ENCODE measurements around the gene PREPL.

The PREPL gene

GRCh38 chr2:44377486-44377885 lies 16.2 kb upstream of the PREPL start:
- TF ChIP-seq CTCF (IDR thresholded peaks at IDR 0.05) = no peak
- TF ChIP-seq ZFX (IDR thresholded peaks at IDR 0.05; ENCODE audit: borderline replicate concordance) = no peak
- no peak overlapping the region for H3K27ac ChIP-seq

- TF ChIP-seq CTCF (IDR thresholded peaks at IDR 0.05) (no peak), ZFX (IDR thresholded peaks at IDR 0.05; ENCODE audit: borderline replicate concordance) (no peak)
- no peak overlapping the region for H3K27ac ChIP-seq
These were observed 11.0 kb upstream of the PREPL start for GRCh38 chr2:44372246-44372645.

DNA sequence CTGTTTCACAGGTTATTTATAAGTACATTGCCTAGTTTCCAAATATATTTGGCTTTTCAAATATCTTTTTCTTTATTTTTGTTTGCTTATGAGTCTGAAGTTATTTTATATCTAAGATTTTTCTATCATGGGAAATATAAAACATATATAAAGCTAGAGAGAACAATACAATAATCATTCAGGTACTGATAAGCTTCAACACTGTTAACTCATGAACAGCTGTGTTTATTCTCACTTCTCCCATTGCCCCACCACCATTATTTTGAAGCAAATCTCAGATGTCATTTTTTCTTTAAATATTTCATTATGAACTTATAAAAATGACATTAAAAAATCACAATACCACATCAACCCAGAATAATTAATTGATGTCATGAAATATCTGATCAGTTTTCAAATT lies 10.2 kb upstream of the PREPL start:
- no peak for TF ChIP-seq CTCF (IDR thresholded peaks at IDR 0.05)
- no peak overlapping the region for H3K27ac ChIP-seq

DNA sequence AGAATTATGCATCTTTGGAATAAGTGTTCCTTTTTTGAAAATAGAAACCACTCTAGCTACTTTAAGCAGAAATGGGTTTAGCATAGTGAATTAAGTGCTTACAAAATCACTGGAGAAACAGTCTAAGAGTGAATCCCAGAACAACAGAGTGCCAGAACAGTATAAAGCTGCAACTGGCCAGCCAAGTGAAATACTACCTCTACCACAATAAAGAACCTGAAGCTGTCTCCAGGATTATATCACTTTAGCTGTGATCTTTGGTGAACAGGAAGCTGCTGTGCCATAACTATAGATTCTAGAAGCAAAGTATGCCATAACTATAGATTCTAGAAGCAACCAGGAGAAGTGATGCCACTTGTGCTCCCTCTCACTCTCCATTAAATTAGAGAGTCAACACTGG lies 8.1 kb upstream of the PREPL start:
- TF ChIP-seq ZFX (IDR thresholded peaks at IDR 0.05; ENCODE audit: borderline replicate concordance) = no peak
- no peak for TF ChIP-seq CTCF (IDR thresholded peaks at IDR 0.05)

GRCh38 chr2:44367591-44367990 lies 6.3 kb upstream of the PREPL start:
- H3K27ac ChIP-seq = no peak overlapping the region
- no peak for TF ChIP-seq CTCF (IDR thresholded peaks at IDR 0.05)
- no peak for TF ChIP-seq ZFX (IDR thresholded peaks at IDR 0.05; ENCODE audit: borderline replicate concordance)

More for the DNA sequence above, 8.1 kb upstream of the PREPL start:
- no peak overlapping the region for H3K27ac ChIP-seq

DNA sequence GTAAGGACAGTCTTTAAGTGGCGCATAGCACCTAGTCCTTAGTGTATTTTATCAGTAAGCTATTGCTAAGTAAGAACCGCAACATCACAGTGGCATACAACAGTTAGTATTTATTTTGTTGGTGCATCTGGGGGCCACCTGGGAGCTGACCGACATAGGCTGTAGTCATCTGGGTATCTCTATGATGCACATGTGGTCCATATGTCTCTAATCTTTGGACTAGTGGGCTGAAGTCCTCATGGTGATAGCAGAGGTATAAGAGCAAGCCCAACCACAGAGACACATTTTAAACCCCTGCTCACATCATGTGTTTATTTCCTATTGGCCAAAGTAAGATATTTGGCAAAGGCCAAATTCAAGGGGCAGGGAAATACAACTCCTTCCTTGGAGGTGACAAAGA lies 3.3 kb upstream of the PREPL start:
- no peak for TF ChIP-seq ZFX (IDR thresholded peaks at IDR 0.05; ENCODE audit: borderline replicate concordance)
- TF ChIP-seq CTCF (IDR thresholded peaks at IDR 0.05) = no peak
- no peak overlapping the region for H3K27ac ChIP-seq

DNA sequence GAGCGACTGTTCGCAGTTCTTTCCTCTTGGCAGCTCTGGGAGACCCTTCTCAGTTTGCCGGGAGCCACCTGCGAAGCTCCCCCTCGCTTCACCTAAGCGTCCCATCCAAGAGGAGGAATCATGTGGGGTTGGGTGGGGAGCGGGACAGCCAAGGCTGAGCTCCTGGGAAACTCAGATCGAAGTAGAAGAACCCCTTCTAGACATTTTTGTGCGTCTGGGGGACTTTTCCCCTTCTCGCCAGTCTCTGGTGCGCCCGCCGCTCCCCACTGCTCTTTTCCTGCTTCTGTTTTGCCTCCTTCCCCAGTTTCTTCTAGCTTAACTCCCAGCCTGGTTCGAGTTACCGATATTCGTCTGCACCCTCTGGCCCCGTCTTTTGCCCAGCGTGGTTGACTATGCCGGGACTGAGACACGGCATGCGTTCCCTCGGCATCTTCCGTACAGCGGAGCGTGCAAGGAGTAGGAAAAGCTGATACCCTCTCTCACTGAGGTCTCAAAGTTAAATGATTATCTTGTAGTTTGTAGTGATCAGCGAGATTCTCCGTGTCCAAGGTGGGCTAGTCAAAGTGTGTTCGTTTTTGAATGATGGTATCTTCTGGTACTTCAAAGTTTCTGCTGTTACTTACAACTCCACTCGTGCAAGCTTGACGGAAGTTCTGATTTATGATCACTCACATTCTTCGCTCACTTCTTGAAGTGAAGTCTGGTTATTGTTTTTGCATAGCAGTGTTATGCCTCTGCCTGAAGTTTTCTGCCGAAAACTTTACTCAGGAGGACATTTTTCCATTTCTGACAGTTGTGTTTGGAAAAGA lies 1.1 kb upstream of the PREPL start:
- TF ChIP-seq ZFX (IDR thresholded peaks at IDR 0.05; ENCODE audit: borderline replicate concordance) (no peak), CTCF (IDR thresholded peaks at IDR 0.05) (no peak)
- peak overlapping the region; percentile 79 for H3K27ac ChIP-seq
